K562 (cell line): ENCODE data around the gene C11orf86. TPM values are rescaled to one million over a fixed set of nuclear protein-coding genes. Genes with fewer than 3 reads are reported as not detected.
A peak's percentile ranks its signal among the peaks of the same experiment; 100 is the strongest.

Experiments used
- ATAC-seq: fragments of 200-7000 bp; cut with Tn5 transposase; 3 replicates; pipeline ENCODE4 v1.9.1; 2020; ENCODE audit warnings: moderate library complexity
- BruUV-seq: library from RNA; stranded (reverse); fragments of 400-500 nt; replicated peaks from 2 replicates; lab custom pipeline; 2021; lab: Mats Ljungman, UMichigan
- CTCF ChIA-PET: fragments of 300-600 bp; formaldehyde crosslinking; extraction: SDS; loops from one replicate; lab custom pipeline; 2021; ENCODE audit warnings: low intra/inter-chr PET ratio; lab: Yijun Ruan, JAX
- POLR2A ChIA-PET: fragments of 300-600, 350-650 bp; sonication (Branson Sonifier 250); formaldehyde crosslinking; extraction: SDS; loops from one replicate; lab custom pipeline; 2021; ENCODE audit warnings: antibody characterized with exemption, inconsistent platforms; lab: Yijun Ruan, JAX
- DNase-seq, 4 experiments: peaks; one replicate each; pipeline versions ENCODE4 v3.0.0 to v3.0.0-alpha.2; 2011 to 2018; ENCODE audit warnings: low spot score in 3 of 4, mixed read lengths in 3 of 4; ENCODE audit errors: extremely low read depth in 1 of 4
- FAIRE-seq: peaks from 2 replicates; lab custom pipeline; 2011; peaks lifted over from hg19 to GRCh38; lab: Jason Lieb, UNC
- H2AFZ ChIP-seq: 2 replicates; pipeline ENCODE4 v1.6.0; 2011; ENCODE audit warnings: low read depth, low read length, control low read depth, inconsistent platforms
- H3K27ac ChIP-seq: fragments of 200-600 bp; 3 replicates; pipeline ENCODE4 v1.8.0; 2011; ENCODE audit warnings: low read depth, mild to moderate bottlenecking, control low read depth, inconsistent platforms, low read length, moderate library complexity, mixed read lengths; ENCODE audit errors: extremely low read depth
- H3K27me3 ChIP-seq, 2 experiments: fragments of 300-600 bp in 1 of 2; 2 replicates in 1 of 2; 3 replicates in 1 of 2; pipeline versions ENCODE4 v1.6.0 to v1.8.0; 2011; ENCODE audit warnings: inconsistent platforms in 2 of 2, low read length in 2 of 2, mild to moderate bottlenecking in 1 of 2, mixed read lengths in 1 of 2, moderate library complexity in 1 of 2; ENCODE audit not compliant: control insufficient read depth in 2 of 2, insufficient read depth in 2 of 2
- H3K36me3 ChIP-seq: fragments of 300-600 bp; 3 replicates; pipeline ENCODE4 v1.8.0; 2011; ENCODE audit warnings: mild to moderate bottlenecking, low read length, inconsistent platforms; ENCODE audit not compliant: control insufficient read depth, insufficient read depth
- H3K4me1 ChIP-seq, 2 experiments: fragments of 200-600 bp in 1 of 2; replicated peaks in 1 of 2; 2 replicates in 1 of 2; 3 replicates in 1 of 2; pipeline versions ENCODE4 v1.5.1 to v1.8.0; 2011; ENCODE audit warnings: inconsistent platforms in 2 of 2, low read length in 2 of 2, mild to moderate bottlenecking in 1 of 2, mixed read lengths in 1 of 2, moderate library complexity in 1 of 2; ENCODE audit not compliant: control insufficient read depth in 2 of 2, insufficient read depth in 2 of 2
- H3K4me2 ChIP-seq: 2 replicates; pipeline ENCODE4 v1.6.1; 2011; ENCODE audit warnings: low read length, control low read depth, inconsistent platforms, mixed read lengths; ENCODE audit not compliant: insufficient read depth
- H3K4me3 ChIP-seq: fragments of 200-600 bp; sonication (generic), shearing (Covaris generic); 2 replicates; pipeline ENCODE4 v1.5.1; 2016; ENCODE audit warnings: control low read depth, inconsistent platforms
- H3K79me2 ChIP-seq: fragments of 200-600 bp; 3 replicates; pipeline ENCODE4 v1.8.0; 2011; ENCODE audit warnings: low read length, inconsistent platforms; ENCODE audit not compliant: control insufficient read depth, insufficient read depth
- H3K9ac ChIP-seq, 2 experiments: 2 replicates each; pipeline versions ENCODE4 v1.6.0 to v1.6.1; 2011; ENCODE audit warnings: low read depth in 2 of 2, low read length in 2 of 2, control low read depth in 1 of 2, inconsistent platforms in 1 of 2, mild to moderate bottlenecking in 1 of 2, mixed read lengths in 1 of 2; ENCODE audit not compliant: insufficient read depth in 1 of 2
- H3K9me1 ChIP-seq: one replicate; pipeline ENCODE4 v1.6.0; 2011; ENCODE audit warnings: inconsistent platforms, mild to moderate bottlenecking, low read length, moderate library complexity; ENCODE audit not compliant: control insufficient read depth, insufficient read depth
- H3K9me3 ChIP-seq: replicated peaks from 2 replicates; pipeline ENCODE4 v1.5.1; 2011; ENCODE audit warnings: low read depth, low read length, inconsistent platforms; ENCODE audit not compliant: control insufficient read depth, insufficient read depth
- H4K20me1 ChIP-seq: replicated peaks from 2 replicates; pipeline ENCODE4 v1.6.1; 2011; ENCODE audit warnings: low read length, inconsistent platforms, mixed read lengths; ENCODE audit not compliant: control insufficient read depth, insufficient read depth
- E2F5 ChIP-seq: sonication (generic); formaldehyde crosslinking; IDR thresholded peaks from 2 replicates; pipeline ENCODE4 v1.8.0; 2022; ENCODE audit warnings: mild to moderate bottlenecking, missing genetic modification reagents
- FOXK2 ChIP-seq, 2 experiments: fragments of 450-650 bp; IDR thresholded peaks in 1 of 2; conservative IDR thresholded peaks in 1 of 2; 2 replicates each; pipeline ENCODE4 v1.6.1; 2016; ENCODE audit warnings: low read depth in 2 of 2, mild to moderate bottlenecking in 1 of 2
- HNRNPK ChIP-seq: fragments of 200-400 bp; formaldehyde crosslinking; IDR thresholded peaks from one replicate; pipeline ENCODE4 v1.6.1; 2018; ENCODE audit warnings: mild to moderate bottlenecking, low read depth, low read length; ENCODE audit not compliant: poor library complexity, severe bottlenecking
- MAFG ChIP-seq: fragments of 450-650 bp; conservative IDR thresholded peaks from 2 replicates; pipeline ENCODE4 v1.6.1; 2016; ENCODE audit warnings: missing genetic modification characterization, missing compliant biosample characterization
- MITF ChIP-seq: IDR thresholded peaks from 2 replicates; pipeline ENCODE4 v1.6.1; 2014; ENCODE audit warnings: antibody characterized with exemption
- NFIC ChIP-seq: fragments of 450-650 bp; IDR thresholded peaks from 2 replicates; pipeline ENCODE4 v1.6.1; 2017; ENCODE audit warnings: mild to moderate bottlenecking, inconsistent platforms
- SRSF9 ChIP-seq: fragments of 200-400 bp; formaldehyde crosslinking; IDR thresholded peaks from 2 replicates; pipeline ENCODE4 v1.6.1; 2017; ENCODE audit warnings: low read depth, low read length, borderline replicate concordance
- WGBS: fragments of 100-300 bp; shearing (Covaris generic); methylation state at CpG from one replicate; pipeline ENCODE4 v1.1.6; 2016; ENCODE audit warnings: low coverage, mixed read lengths; ENCODE audit not compliant: insufficient coverage; ENCODE audit errors: missing lambda C conversion rate; 5-methylcytosine and 5-hydroxymethylcytosine counted together
- in situ Hi-C: fragments of 300-500 bp; cut with MboI; formaldehyde crosslinking; loops from 4 replicates; pipeline ENCODE4 v1.15.0; 2018; ENCODE audit warnings: inconsistent platforms, mixed read lengths
- intact Hi-C: fragments of 100-400 bp; cut with micrococcal nuclease; formaldehyde crosslinking; loops from 2 replicates; pipeline ENCODE4 v1.14.2; 2022
- polyA plus RNA-seq, 8 experiments: library from polyadenylated mRNA; depleted of rRNA in 4 of 8; stranded (reverse) in 5 of 8; unstranded in 3 of 8; fragments of >200 nt; fragmentation: Nextera tagmentation in 2 of 8; fragmentation: Illumina TruSeq in 1 of 8; extraction: Ambion mirVana in 2 of 8; extraction: Trizol in 1 of 8; gene quantifications; 2 replicates each; pipeline versions ENCODE4 v1.2.1 to v1.2.3, GENCODE V29; 2011 to 2014; ENCODE audit warnings: inconsistent platforms in 1 of 8, missing spikeins in 1 of 8
- total RNA-seq, 7 experiments: library from RNA; depleted of rRNA in 6 of 7; stranded (reverse); fragments of >200 nt in 6 of 7; fragmentation: Illumina TruSeq in 2 of 7; extraction: Trizol in 2 of 7; gene quantifications; 2 replicates each; pipeline versions ENCODE4 v1.2.1 to v1.2.3, GENCODE V29; 2011 to 2021; ENCODE audit warnings: low replicate concordance in 1 of 7
- TF ChIP-seq, protein P1 (sequence below): fragments of 450-650 bp; IDR thresholded peaks from 2 replicates; pipeline ENCODE4 v1.6.1; 2016; ENCODE audit warnings: mild to moderate bottlenecking

The C11orf86 gene
- total and polyA plus RNA-seq, 9 of the 15 experiments (the other 6 are each of a cell fraction or from before 2014, with no cell fraction given), result not detected

- DNase-seq, result no peak
- H3K36me3 ChIP-seq, result peaks cover 11% of the 10 kb centered on the region; the same call in 1 of the 3 replicates
- H3K9me3 ChIP-seq, result no peaks in the 10 kb centered on the region
- H3K27me3 ChIP-seq, result no peaks in the 10 kb centered on the region
- H3K4me1 ChIP-seq, result peaks cover 0 to 10% of the 10 kb centered on the region in 2 experiments; a peak in 3 of 5 replicates
- FAIRE-seq, result no peak
- no peak for TF ChIP-seq HNRNPK
- no TSS peak for BruUV-seq
- H4K20me1 ChIP-seq, result no peaks in the 10 kb centered on the region
- intact Hi-C loops, result no loop called here
- ChIA-PET CTCF (no interaction called here), POLR2A (interaction anchor here (0.6 to 1.6 kb wide), 3 partner anchors 21 to 42 kb away, joined by 3 to 5 read pairs (median 4); no protein-coding TSS in a partner anchor)
- H3K79me2 ChIP-seq, result no peaks in the 10 kb centered on the region
- H2AFZ ChIP-seq, result no peak overlapping the region
- WGBS, result 89% methylated on average over 9 of the region's 10 CpGs
- peak overlapping the region in 1 of 2 experiments; percentile 69; a peak in 1 of 4 replicates for H3K9ac ChIP-seq
- no peak overlapping the region for H3K27ac ChIP-seq
- no peaks in the 10 kb centered on the region for H3K9me1 ChIP-seq
- H3K4me3 ChIP-seq, result no peak overlapping the region
- peak; percentile 43; the same call in 2 of the 3 replicates for ATAC-seq
- in situ Hi-C loops, result no loop called here
- H3K4me2 ChIP-seq, result no peak overlapping the region
Measured at GRCh38 chr11:66951135-66951534, 24.0 kb upstream of the C11orf86 start.

GRCh38 chr11:66951927-66952337 is 23.2 kb upstream of the C11orf86 start:
- no TSS peak for BruUV-seq
- in situ Hi-C loops (no loop called here), intact Hi-C loops (no loop called here)
- H3K9me1 ChIP-seq, result no peaks in the 10 kb centered on the region
- H3K4me1 ChIP-seq, result peaks cover 1 to 10% of the 10 kb centered on the region in 2 experiments; a peak in 3 of 5 replicates
- H3K9me3 ChIP-seq, result no peaks in the 10 kb centered on the region
- H4K20me1 ChIP-seq, result no peaks in the 10 kb centered on the region; the same call in 1 of the 2 replicates
- WGBS, result 74% methylated on average over 7 of the region's 7 CpGs
- H3K36me3 ChIP-seq, result peaks cover 9% of the 10 kb centered on the region; the same call in 2 of the 3 replicates
- no peaks in the 10 kb centered on the region for H3K79me2 ChIP-seq
- ChIA-PET CTCF (no interaction called here), POLR2A (interaction anchor here (1.6 kb wide), 1 partner anchor 20 kb away, joined by 5 read pairs; no protein-coding TSS in a partner anchor)
- TF ChIP-seq SRSF9 (no peak), E2F5 (CRISPR knock-in tag) (no peak), NFIC (peak; percentile 82), FOXK2 (conservative IDR thresholded peaks at IDR 0.05 in 1 of 2, IDR thresholded peaks at IDR 0.05 in 1 of 2; ENCODE audit: low read depth in 2 of 2) (no peak), MITF (no peak), MAFG (tag) (no peak)
- TF ChIP-seq, protein P1, sequence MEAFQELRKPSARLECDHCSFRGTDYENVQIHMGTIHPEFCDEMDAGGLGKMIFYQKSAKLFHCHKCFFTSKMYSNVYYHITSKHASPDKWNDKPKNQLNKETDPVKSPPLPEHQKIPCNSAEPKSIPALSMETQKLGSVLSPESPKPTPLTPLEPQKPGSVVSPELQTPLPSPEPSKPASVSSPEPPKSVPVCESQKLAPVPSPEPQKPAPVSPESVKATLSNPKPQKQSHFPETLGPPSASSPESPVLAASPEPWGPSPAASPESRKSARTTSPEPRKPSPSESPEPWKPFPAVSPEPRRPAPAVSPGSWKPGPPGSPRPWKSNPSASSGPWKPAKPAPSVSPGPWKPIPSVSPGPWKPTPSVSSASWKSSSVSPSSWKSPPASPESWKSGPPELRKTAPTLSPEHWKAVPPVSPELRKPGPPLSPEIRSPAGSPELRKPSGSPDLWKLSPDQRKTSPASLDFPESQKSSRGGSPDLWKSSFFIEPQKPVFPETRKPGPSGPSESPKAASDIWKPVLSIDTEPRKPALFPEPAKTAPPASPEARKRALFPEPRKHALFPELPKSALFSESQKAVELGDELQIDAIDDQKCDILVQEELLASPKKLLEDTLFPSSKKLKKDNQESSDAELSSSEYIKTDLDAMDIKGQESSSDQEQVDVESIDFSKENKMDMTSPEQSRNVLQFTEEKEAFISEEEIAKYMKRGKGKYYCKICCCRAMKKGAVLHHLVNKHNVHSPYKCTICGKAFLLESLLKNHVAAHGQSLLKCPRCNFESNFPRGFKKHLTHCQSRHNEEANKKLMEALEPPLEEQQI, result no peak
- no peak overlapping the region for H3K27ac ChIP-seq
- DNase-seq, result no peak
- no peaks in the 10 kb centered on the region for H3K27me3 ChIP-seq
- peak overlapping the region in 1 of 2 experiments; percentile 70; a peak in 1 of 4 replicates for H3K9ac ChIP-seq
- no peak overlapping the region for H3K4me2 ChIP-seq
- no peak overlapping the region for H3K4me3 ChIP-seq
- ATAC-seq, result no peak
- FAIRE-seq, result no peak
- no peak overlapping the region for H2AFZ ChIP-seq
